Measurements from ENCODE around the gene POLE. TPM values are rescaled to one million over a fixed set of nuclear protein-coding genes. Genes with fewer than 3 reads are reported as not detected.

Gene POLE
- total and polyA plus RNA-seq, 10 of the 15 experiments (the other 5 are each of a cell fraction or from before 2014, with no cell fraction given), result 2.3 to 103 (median 37.1) TPM

DNA sequence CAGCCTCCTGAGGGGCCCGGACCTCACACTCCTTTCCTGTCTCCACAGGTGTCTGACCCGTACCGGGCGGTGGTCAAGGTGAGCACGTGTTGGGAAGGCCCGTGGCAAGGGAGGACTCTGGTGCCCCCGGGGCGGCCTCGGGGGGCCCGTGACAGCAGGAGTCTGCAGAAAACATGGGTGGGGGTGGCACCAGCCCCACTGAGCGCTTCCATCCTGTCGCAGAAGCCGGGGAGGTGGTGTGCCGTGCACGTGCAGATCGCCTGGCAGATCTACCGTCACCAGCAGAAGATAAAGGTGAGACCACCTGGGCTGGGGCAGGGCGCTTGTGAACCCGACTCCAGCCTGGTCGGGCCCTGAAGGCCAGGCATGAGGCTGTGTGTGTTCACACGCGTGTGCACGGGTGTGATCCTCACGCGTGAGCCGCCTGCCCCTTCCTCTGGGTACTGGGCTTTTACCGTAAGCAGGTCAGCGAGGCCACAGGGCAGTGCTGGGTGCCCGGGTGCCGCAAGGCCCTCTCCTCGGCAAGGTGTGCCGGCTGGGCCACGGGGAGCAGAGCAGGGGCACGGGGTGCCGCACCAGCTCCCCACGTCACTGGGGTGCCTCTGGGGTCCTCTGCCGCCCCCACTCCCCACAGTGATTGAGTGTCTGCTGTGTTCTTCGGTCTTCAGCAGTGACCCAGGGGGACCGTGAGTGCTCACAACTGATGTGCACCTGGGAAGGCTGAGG lies 112.7 kb downstream of the POLE start:
- RAD21 ChIA-PET (ENCODE audit: unreplicated experiment), result no interaction called here
- peaks cover 0 to 2% of the 10 kb centered on the region in 2 experiments; a peak in 2 of 4 replicates for H3K36me3 ChIP-seq (ENCODE audit: control insufficient read depth in 2 of 2, insufficient read depth in 2 of 2, low read length in 1 of 2)
- no peak overlapping the region for H2AFZ ChIP-seq (ENCODE audit: control insufficient read depth, low read depth, low read length)
- no TSS peak for BruUV-seq (replicated peaks)
- DNase-seq (ENCODE audit: low read depth, low spot score) (no peak), FAIRE-seq (no peak), ATAC-seq (no peak)
- H3K9me3 ChIP-seq (replicated peaks; ENCODE audit: control insufficient read depth, insufficient read depth, low read length), result no peaks in the 10 kb centered on the region
- H3K4me1 ChIP-seq (ENCODE audit: control insufficient read depth, insufficient read depth, low read length), result no peaks in the 10 kb centered on the region
- POLR2A ChIA-PET, result no interaction called here
- SMC1A ChIA-PET (ENCODE audit: uncharacterized antibody, unreplicated experiment), result no interaction called here
- H3K9ac ChIP-seq (ENCODE audit: control insufficient read depth, insufficient read depth, low read length), result no peak overlapping the region
- no peak overlapping the region for H3K4me2 ChIP-seq (ENCODE audit: control insufficient read depth, insufficient read depth)
- no peaks in the 10 kb centered on the region for H3K27me3 ChIP-seq (replicated peaks in 1 of 2; ENCODE audit: control insufficient read depth in 2 of 2, insufficient read depth in 2 of 2, low read length in 1 of 2)
- H3K79me2 ChIP-seq (ENCODE audit: control insufficient read depth, insufficient read depth, low read length), result no peaks in the 10 kb centered on the region
- CTCF ChIA-PET, result no interaction called here
- no peak overlapping the region for H3K4me3 ChIP-seq
- TF ChIP-seq SUZ12 (IDR thresholded peaks at IDR 0.05; ENCODE audit: unreplicated experiment) (no peak), HDAC2 (IDR thresholded peaks at IDR 0.05) (no peak), CHD2 (IDR thresholded peaks at IDR 0.05; ENCODE audit: borderline replicate concordance, low read depth, low read length) (no peak)
- TF ChIP-seq, protein P1, sequence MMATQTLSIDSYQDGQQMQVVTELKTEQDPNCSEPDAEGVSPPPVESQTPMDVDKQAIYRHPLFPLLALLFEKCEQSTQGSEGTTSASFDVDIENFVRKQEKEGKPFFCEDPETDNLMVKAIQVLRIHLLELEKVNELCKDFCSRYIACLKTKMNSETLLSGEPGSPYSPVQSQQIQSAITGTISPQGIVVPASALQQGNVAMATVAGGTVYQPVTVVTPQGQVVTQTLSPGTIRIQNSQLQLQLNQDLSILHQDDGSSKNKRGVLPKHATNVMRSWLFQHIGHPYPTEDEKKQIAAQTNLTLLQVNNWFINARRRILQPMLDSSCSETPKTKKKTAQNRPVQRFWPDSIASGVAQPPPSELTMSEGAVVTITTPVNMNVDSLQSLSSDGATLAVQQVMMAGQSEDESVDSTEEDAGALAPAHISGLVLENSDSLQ (IDR thresholded peaks at IDR 0.05), result no peak
- 94% methylated on average over 39 of the region's 39 CpGs for WGBS (ENCODE audit: insufficient coverage, insufficient replicate concordance, low lambda C conversion rate, missing lambda C conversion rate)
- intact Hi-C loops (cut with micrococcal nuclease; ENCODE audit: unreplicated experiment) (no loop called here), in situ Hi-C loops (cut with MboI) (no loop called here)
- H4K20me1 ChIP-seq (ENCODE audit: control insufficient read depth, insufficient read depth), result no peaks in the 10 kb centered on the region
- no peak overlapping the region for H3K27ac ChIP-seq (ENCODE audit: control insufficient read depth, insufficient read depth)

Small RNAs within 50 kb of the gene (microRNA-seq; reads per million reads assigned to microRNA genes)
- 1.1 reads per million for gene MIR6763

Small RNAs within 50 kb of the gene (small RNA-seq; reads per million reads assigned to genes)
- gene MIR6763, result not detected
- 0.12 reads per million for gene RNA5SP379

Other genes with a start within 250 kb of the POLE start
Only the 7 nearest of the 8 such genes appear.
- 4.5 and 6.3 TPM in 2 replicates for gene FBRSL1, start 197.2 kb downstream of the POLE start, total RNA-seq (2014; rRNA removed)
- 2.0 and 6.7 TPM in 2 replicates for gene FBRSL1, start 197.2 kb downstream of the POLE start, total RNA-seq (2014; rRNA removed; fragmentation: Illumina TruSeq; extraction: Trizol)
- gene FBRSL1, start 197.2 kb downstream of the POLE start, total RNA-seq (2021), result 53.4 and 55.1 TPM in 2 replicates
- 0.40 and 0.81 TPM in 2 replicates for gene FBRSL1, start 197.2 kb downstream of the POLE start, polyA plus RNA-seq (2011; rRNA removed)
- gene FBRSL1, start 197.2 kb downstream of the POLE start, polyA plus RNA-seq (2014; fragmentation: Illumina TruSeq; extraction: Trizol), result 1.1 and 12.3 TPM in 2 replicates
- under 1 TPM; 0.19 to 0.58 TPM for gene FBRSL1, start 197.2 kb downstream of the POLE start, polyA plus RNA-seq (2014; fragmentation: Nextera tagmentation; extraction: Ambion mirVana)
- 19.9 and 29.3 TPM in 2 replicates for gene FBRSL1, start 197.2 kb downstream of the POLE start, polyA plus RNA-seq (2014; rRNA removed)
- 1 to 10 TPM; 1.4 to 1.9 TPM for gene FBRSL1, start 197.2 kb downstream of the POLE start, polyA plus RNA-seq (2016; fragmentation: Nextera tagmentation; extraction: Ambion mirVana)
- not detected in 2 replicates for gene LRCOL1, start 76.8 kb downstream of the POLE start, total RNA-seq (2014; rRNA removed)
- gene LRCOL1, start 76.8 kb downstream of the POLE start, total RNA-seq (2014; rRNA removed; fragmentation: Illumina TruSeq; extraction: Trizol), result not detected in 2 replicates
- not detected in 2 replicates for gene LRCOL1, start 76.8 kb downstream of the POLE start, total RNA-seq (2021)
- gene LRCOL1, start 76.8 kb downstream of the POLE start, polyA plus RNA-seq (2011; rRNA removed), result not detected in 2 replicates
- not detected in 2 replicates for gene LRCOL1, start 76.8 kb downstream of the POLE start, polyA plus RNA-seq (2014; fragmentation: Illumina TruSeq; extraction: Trizol)
- gene LRCOL1, start 76.8 kb downstream of the POLE start, polyA plus RNA-seq (2014; fragmentation: Nextera tagmentation; extraction: Ambion mirVana), result not detected
- gene LRCOL1, start 76.8 kb downstream of the POLE start, polyA plus RNA-seq (2014; rRNA removed), result not detected in 2 replicates
- not detected for gene LRCOL1, start 76.8 kb downstream of the POLE start, polyA plus RNA-seq (2016; fragmentation: Nextera tagmentation; extraction: Ambion mirVana)
- not detected in 2 replicates for gene P2RX2, start 68.6 kb downstream of the POLE start, total RNA-seq (2014; rRNA removed)
- gene P2RX2, start 68.6 kb downstream of the POLE start, total RNA-seq (2014; rRNA removed; fragmentation: Illumina TruSeq; extraction: Trizol), result not detected in 2 replicates
- not detected in 2 replicates for gene P2RX2, start 68.6 kb downstream of the POLE start, total RNA-seq (2021)
- gene P2RX2, start 68.6 kb downstream of the POLE start, polyA plus RNA-seq (2011; rRNA removed), result not detected in 2 replicates
- gene P2RX2, start 68.6 kb downstream of the POLE start, polyA plus RNA-seq (2014; fragmentation: Illumina TruSeq; extraction: Trizol), result not detected in 2 replicates
- gene P2RX2, start 68.6 kb downstream of the POLE start, polyA plus RNA-seq (2014; fragmentation: Nextera tagmentation; extraction: Ambion mirVana), result not detected
- gene P2RX2, start 68.6 kb downstream of the POLE start, polyA plus RNA-seq (2014; rRNA removed), result not detected in 2 replicates
- not detected for gene P2RX2, start 68.6 kb downstream of the POLE start, polyA plus RNA-seq (2016; fragmentation: Nextera tagmentation; extraction: Ambion mirVana)
- gene PXMP2, start 245 bp upstream of the POLE start, total RNA-seq (2014; rRNA removed), result 61.5 and 65.0 TPM in 2 replicates
- gene PXMP2, start 245 bp upstream of the POLE start, total RNA-seq (2014; rRNA removed; fragmentation: Illumina TruSeq; extraction: Trizol), result 37.6 and 38.1 TPM in 2 replicates
- 40.9 and 41.5 TPM in 2 replicates for gene PXMP2, start 245 bp upstream of the POLE start, total RNA-seq (2021)
- gene PXMP2, start 245 bp upstream of the POLE start, polyA plus RNA-seq (2011; rRNA removed), result 31.6 and 36.4 TPM in 2 replicates
- gene PXMP2, start 245 bp upstream of the POLE start, polyA plus RNA-seq (2014; fragmentation: Illumina TruSeq; extraction: Trizol), result 18.4 and 42.6 TPM in 2 replicates
- gene PXMP2, start 245 bp upstream of the POLE start, polyA plus RNA-seq (2014; fragmentation: Nextera tagmentation; extraction: Ambion mirVana), result 10 to 100 TPM in 1 of 2 experiments, 1 to 10 TPM in 1; 4.0 to 10.3 TPM
- 68.5 and 73.6 TPM in 2 replicates for gene PXMP2, start 245 bp upstream of the POLE start, polyA plus RNA-seq (2014; rRNA removed)
- 10 to 100 TPM; 66.7 to 97.8 TPM for gene PXMP2, start 245 bp upstream of the POLE start, polyA plus RNA-seq (2016; fragmentation: Nextera tagmentation; extraction: Ambion mirVana)
- 71.2 and 81.8 TPM in 2 replicates for gene PGAM5, start 23.5 kb upstream of the POLE start, total RNA-seq (2014; rRNA removed)
- gene PGAM5, start 23.5 kb upstream of the POLE start, total RNA-seq (2014; rRNA removed; fragmentation: Illumina TruSeq; extraction: Trizol), result 47.6 and 55.7 TPM in 2 replicates
- 79.7 and 90.9 TPM in 2 replicates for gene PGAM5, start 23.5 kb upstream of the POLE start, total RNA-seq (2021)
- 16.2 and 27.7 TPM in 2 replicates for gene PGAM5, start 23.5 kb upstream of the POLE start, polyA plus RNA-seq (2011; rRNA removed)
- gene PGAM5, start 23.5 kb upstream of the POLE start, polyA plus RNA-seq (2014; fragmentation: Illumina TruSeq; extraction: Trizol), result 16.5 and 44.3 TPM in 2 replicates
- 10 to 100 TPM in 1 of 2 experiments, 1 to 10 TPM in 1; 9.6 to 16.4 TPM for gene PGAM5, start 23.5 kb upstream of the POLE start, polyA plus RNA-seq (2014; fragmentation: Nextera tagmentation; extraction: Ambion mirVana)
- 66.9 and 68.4 TPM in 2 replicates for gene PGAM5, start 23.5 kb upstream of the POLE start, polyA plus RNA-seq (2014; rRNA removed)
- gene PGAM5, start 23.5 kb upstream of the POLE start, polyA plus RNA-seq (2016; fragmentation: Nextera tagmentation; extraction: Ambion mirVana), result 10 to 100 TPM in 1 of 2 experiments, 1 to 10 TPM in 1; 8.2 to 46.3 TPM
- gene ANKLE2, start 74.5 kb upstream of the POLE start, total RNA-seq (2014; rRNA removed), result 53.6 and 57.3 TPM in 2 replicates
- 47.5 and 52.6 TPM in 2 replicates for gene ANKLE2, start 74.5 kb upstream of the POLE start, total RNA-seq (2014; rRNA removed; fragmentation: Illumina TruSeq; extraction: Trizol)
- gene ANKLE2, start 74.5 kb upstream of the POLE start, total RNA-seq (2021), result 63.5 and 65.9 TPM in 2 replicates
- 58.3 and 89.4 TPM in 2 replicates for gene ANKLE2, start 74.5 kb upstream of the POLE start, polyA plus RNA-seq (2011; rRNA removed)
- gene ANKLE2, start 74.5 kb upstream of the POLE start, polyA plus RNA-seq (2014; fragmentation: Illumina TruSeq; extraction: Trizol), result 47.7 and 53.3 TPM in 2 replicates
- gene ANKLE2, start 74.5 kb upstream of the POLE start, polyA plus RNA-seq (2014; fragmentation: Nextera tagmentation; extraction: Ambion mirVana), result 1 to 10 TPM; 4.3 to 6.7 TPM
- 65.5 and 69.0 TPM in 2 replicates for gene ANKLE2, start 74.5 kb upstream of the POLE start, polyA plus RNA-seq (2014; rRNA removed)
- gene ANKLE2, start 74.5 kb upstream of the POLE start, polyA plus RNA-seq (2016; fragmentation: Nextera tagmentation; extraction: Ambion mirVana), result 10 to 100 TPM; 28.2 to 41.7 TPM
- gene GOLGA3, start 141.5 kb upstream of the POLE start, total RNA-seq (2014; rRNA removed), result 30.5 and 33.2 TPM in 2 replicates
- gene GOLGA3, start 141.5 kb upstream of the POLE start, total RNA-seq (2014; rRNA removed; fragmentation: Illumina TruSeq; extraction: Trizol), result 17.4 and 18.6 TPM in 2 replicates
- 36.3 and 42.7 TPM in 2 replicates for gene GOLGA3, start 141.5 kb upstream of the POLE start, total RNA-seq (2021)
- 5.7 and 9.7 TPM in 2 replicates for gene GOLGA3, start 141.5 kb upstream of the POLE start, polyA plus RNA-seq (2011; rRNA removed)
- 4.6 and 8.3 TPM in 2 replicates for gene GOLGA3, start 141.5 kb upstream of the POLE start, polyA plus RNA-seq (2014; fragmentation: Illumina TruSeq; extraction: Trizol)
- gene GOLGA3, start 141.5 kb upstream of the POLE start, polyA plus RNA-seq (2014; fragmentation: Nextera tagmentation; extraction: Ambion mirVana), result 1 to 10 TPM; 2.0 to 3.7 TPM
- gene GOLGA3, start 141.5 kb upstream of the POLE start, polyA plus RNA-seq (2014; rRNA removed), result 16.0 and 21.5 TPM in 2 replicates
- gene GOLGA3, start 141.5 kb upstream of the POLE start, polyA plus RNA-seq (2016; fragmentation: Nextera tagmentation; extraction: Ambion mirVana), result 10 to 100 TPM; 14.4 to 16.8 TPM

Data from GM12878 (cell line).